ENCODE measurements around the gene PLB1. TPM values are rescaled to one million over a fixed set of nuclear protein-coding genes. Genes with fewer than 3 reads are reported as not detected.

Gene PLB1
- total RNA-seq, 1 experiment from 2014 or later, result 0.40 TPM

DNA sequence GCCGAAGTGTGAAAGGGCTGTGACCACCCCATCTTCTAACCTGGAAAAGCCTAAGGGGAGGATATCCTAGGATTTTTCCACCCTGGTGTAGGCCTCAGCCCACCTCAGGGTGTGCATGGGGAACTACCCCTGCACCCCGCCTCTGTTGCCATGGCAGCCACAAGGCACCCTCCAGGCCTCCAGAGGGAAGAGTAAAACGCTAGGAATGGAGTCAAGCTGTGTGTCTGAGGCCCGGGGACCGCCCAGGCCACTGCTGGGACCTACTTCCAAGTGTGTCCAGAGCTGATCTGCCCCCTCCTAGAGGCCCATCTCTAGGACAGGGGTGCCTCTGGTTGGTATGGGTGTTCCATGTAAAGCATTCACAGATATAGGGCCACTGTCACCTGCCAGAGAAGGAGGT lies 86.7 kb downstream of the PLB1 start:
- TF ChIP-seq, protein P1, sequence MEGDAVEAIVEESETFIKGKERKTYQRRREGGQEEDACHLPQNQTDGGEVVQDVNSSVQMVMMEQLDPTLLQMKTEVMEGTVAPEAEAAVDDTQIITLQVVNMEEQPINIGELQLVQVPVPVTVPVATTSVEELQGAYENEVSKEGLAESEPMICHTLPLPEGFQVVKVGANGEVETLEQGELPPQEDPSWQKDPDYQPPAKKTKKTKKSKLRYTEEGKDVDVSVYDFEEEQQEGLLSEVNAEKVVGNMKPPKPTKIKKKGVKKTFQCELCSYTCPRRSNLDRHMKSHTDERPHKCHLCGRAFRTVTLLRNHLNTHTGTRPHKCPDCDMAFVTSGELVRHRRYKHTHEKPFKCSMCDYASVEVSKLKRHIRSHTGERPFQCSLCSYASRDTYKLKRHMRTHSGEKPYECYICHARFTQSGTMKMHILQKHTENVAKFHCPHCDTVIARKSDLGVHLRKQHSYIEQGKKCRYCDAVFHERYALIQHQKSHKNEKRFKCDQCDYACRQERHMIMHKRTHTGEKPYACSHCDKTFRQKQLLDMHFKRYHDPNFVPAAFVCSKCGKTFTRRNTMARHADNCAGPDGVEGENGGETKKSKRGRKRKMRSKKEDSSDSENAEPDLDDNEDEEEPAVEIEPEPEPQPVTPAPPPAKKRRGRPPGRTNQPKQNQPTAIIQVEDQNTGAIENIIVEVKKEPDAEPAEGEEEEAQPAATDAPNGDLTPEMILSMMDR (conservative IDR thresholded peaks at IDR 0.05; ENCODE audit: low read depth, low read length), result no peak
- no peak for TF ChIP-seq EZH2phosphoT487 (IDR thresholded peaks at IDR 0.05; ENCODE audit: borderline replicate concordance, low read length)
- TF ChIP-seq EZH2 (IDR thresholded peaks at IDR 0.05; ENCODE audit: low read length, unreplicated experiment), result no peak
- H4K20me1 ChIP-seq (ENCODE audit: low read length), result no peaks in the 10 kb centered on the region
- no peaks in the 10 kb centered on the region for H3K9me3 ChIP-seq (ENCODE audit: low read length)
- no peak overlapping the region for H2AFZ ChIP-seq (ENCODE audit: low read length)
- H3K27ac ChIP-seq (ENCODE audit: low read length), result peak overlapping the region; percentile 96
- no TSS peak for BruUV-seq (replicated peaks)
- H3K4me1 ChIP-seq (ENCODE audit: insufficient read depth, low read length), result peaks cover 38% of the 10 kb centered on the region
- H3K4me3 ChIP-seq (ENCODE audit: low read length), result no peak overlapping the region
- peaks cover 5% of the 10 kb centered on the region for H3F3A ChIP-seq (ENCODE audit: low read length, unreplicated experiment)
- peak overlapping the region; percentile 80; the same call in 1 of the 2 replicates for H3K4me2 ChIP-seq (ENCODE audit: low read length)
- intact Hi-C loops (cut with micrococcal nuclease), result no loop called here
- CTCF ChIA-PET, result no interaction called here
- no peak for ATAC-seq
- no peaks in the 10 kb centered on the region for H3K36me3 ChIP-seq (ENCODE audit: low read depth, low read length)
- H3K79me2 ChIP-seq (ENCODE audit: low read length), result no peaks in the 10 kb centered on the region
- H3K9ac ChIP-seq (ENCODE audit: low read length), result peak overlapping the region; percentile 88; the same call in 1 of the 2 replicates
- H3K9me2 ChIP-seq (replicated peaks; ENCODE audit: low read length), result no peaks in the 10 kb centered on the region
- DNase-seq, result no peak
- H3K27me3 ChIP-seq (ENCODE audit: low read length), result no peaks in the 10 kb centered on the region
- POLR2A ChIA-PET (ENCODE audit: unreplicated experiment), result no interaction called here

DNA sequence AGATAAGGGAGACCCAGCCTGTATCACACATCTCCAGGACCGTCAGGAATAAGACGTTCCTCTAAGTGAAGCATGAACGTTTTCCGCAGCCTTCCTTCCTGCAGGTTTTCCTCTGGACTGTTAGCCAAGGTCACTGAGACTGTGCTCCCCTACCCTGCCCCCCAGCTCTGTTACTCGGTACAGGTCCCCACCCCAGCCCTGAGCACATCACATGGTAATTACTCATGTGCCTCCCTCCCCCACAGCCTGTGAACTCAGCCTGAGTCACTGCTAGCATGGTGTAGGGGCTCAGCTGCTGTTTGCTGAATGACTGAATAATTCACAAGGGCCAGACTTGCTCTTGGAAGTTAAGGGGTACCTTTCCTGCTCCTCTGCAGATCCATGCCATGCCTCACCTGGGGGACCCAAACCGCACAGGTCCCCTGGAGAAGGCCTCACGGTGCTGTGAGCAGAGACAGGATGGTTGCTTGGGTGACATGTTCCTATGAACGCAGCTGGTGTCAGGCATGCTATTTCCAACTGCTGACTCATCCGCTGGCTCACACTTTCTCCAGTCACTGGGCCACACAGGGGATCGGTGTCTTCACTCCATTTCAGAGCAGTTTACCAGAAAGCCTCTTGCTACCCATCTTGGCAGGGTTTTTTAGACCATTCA lies 88.2 kb downstream of the PLB1 start:
- BruUV-seq (replicated peaks), result no TSS peak
- no peaks in the 10 kb centered on the region for H3K79me2 ChIP-seq (ENCODE audit: low read length)
- H4K20me1 ChIP-seq (ENCODE audit: low read length), result no peaks in the 10 kb centered on the region
- CTCF ChIA-PET, result interaction anchor here (1.3 to 1.4 kb wide), 2 partner anchors 10 to 17 kb away, joined by 8 to 9 read pairs; no protein-coding TSS in a partner anchor
- intact Hi-C loops (cut with micrococcal nuclease), result loop anchor here (1.0 kb wide), 2 partner anchors 10 to 16 kb away; no protein-coding TSS in a partner anchor
- H3F3A ChIP-seq (ENCODE audit: low read length, unreplicated experiment), result peaks cover 5% of the 10 kb centered on the region
- H3K9me2 ChIP-seq (replicated peaks; ENCODE audit: low read length), result no peaks in the 10 kb centered on the region
- ATAC-seq (peak; percentile 94), DNase-seq (peak; percentile 97)
- TF ChIP-seq, protein P1 (conservative IDR thresholded peaks at IDR 0.05; ENCODE audit: low read depth, low read length), result no peak
- no peak for TF ChIP-seq EZH2phosphoT487 (IDR thresholded peaks at IDR 0.05; ENCODE audit: borderline replicate concordance, low read length)
- peak overlapping the region; percentile 63 for H2AFZ ChIP-seq (ENCODE audit: low read length)
- no peaks in the 10 kb centered on the region for H3K36me3 ChIP-seq (ENCODE audit: low read depth, low read length)
- no peaks in the 10 kb centered on the region for H3K27me3 ChIP-seq (ENCODE audit: low read length)
- H3K4me1 ChIP-seq (ENCODE audit: insufficient read depth, low read length), result peaks cover 38% of the 10 kb centered on the region
- H3K27ac ChIP-seq (ENCODE audit: low read length), result peak overlapping the region; percentile 96
- peak overlapping the region; percentile 88 for H3K9ac ChIP-seq (ENCODE audit: low read length)
- H3K9me3 ChIP-seq (ENCODE audit: low read length), result no peaks in the 10 kb centered on the region
- POLR2A ChIA-PET (ENCODE audit: unreplicated experiment), result interaction anchor here (0.6 to 1.3 kb wide), 5 partner anchors 10 to 168 kb away, joined by 3 to 7 read pairs (median 3); partner anchors contain the start of gene PPP1CB
- peak overlapping the region; percentile 46 for H3K4me3 ChIP-seq (ENCODE audit: low read length)
- H3K4me2 ChIP-seq (ENCODE audit: low read length), result peak overlapping the region; percentile 80

DNA sequence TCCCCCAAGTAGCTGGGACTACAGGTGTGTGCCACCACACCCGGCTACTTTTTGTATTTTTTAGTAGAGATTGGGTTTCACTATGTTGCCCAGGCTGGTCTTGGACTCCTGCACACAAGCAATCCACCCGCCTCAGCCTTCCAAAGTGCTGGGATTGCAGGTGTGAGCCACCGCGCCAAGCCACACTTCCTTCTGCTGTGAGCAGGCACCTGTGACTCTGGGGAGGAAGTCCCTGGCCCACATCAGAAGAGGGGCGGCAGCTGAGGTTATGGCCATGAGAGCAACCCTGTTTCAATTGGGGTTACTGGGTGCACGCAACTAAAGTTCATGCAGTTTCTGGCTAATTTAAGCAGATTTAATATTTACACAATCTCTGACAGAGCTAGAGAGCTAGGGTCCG lies 91.0 kb downstream of the PLB1 start:
- no peak for ATAC-seq
- Histone ChIP-seq H3K79me2 (ENCODE audit: low read length) (no peaks in the 10 kb centered on the region), H3K9me2 (replicated peaks; ENCODE audit: low read length) (no peaks in the 10 kb centered on the region), H3K9me3 (ENCODE audit: low read length) (no peaks in the 10 kb centered on the region), H3K4me3 (ENCODE audit: low read length) (no peak overlapping the region), H3K27me3 (ENCODE audit: low read length) (no peaks in the 10 kb centered on the region), H2AFZ (ENCODE audit: low read length) (no peak overlapping the region), H4K20me1 (ENCODE audit: low read length) (no peaks in the 10 kb centered on the region), H3K9ac (ENCODE audit: low read length) (no peak overlapping the region), H3K4me1 (ENCODE audit: insufficient read depth, low read length) (peaks cover 38% of the 10 kb centered on the region), H3K4me2 (ENCODE audit: low read length) (no peak overlapping the region), H3K36me3 (ENCODE audit: low read depth, low read length) (no peaks in the 10 kb centered on the region), H3F3A (ENCODE audit: low read length, unreplicated experiment) (peaks cover 5% of the 10 kb centered on the region), H3K27ac (ENCODE audit: low read length) (no peak overlapping the region)
- ChIA-PET POLR2A (ENCODE audit: unreplicated experiment) (no interaction called here), CTCF (no interaction called here)
- no peak for DNase-seq
- TF ChIP-seq EZH2 (IDR thresholded peaks at IDR 0.05; ENCODE audit: low read length, unreplicated experiment) (no peak), EZH2phosphoT487 (IDR thresholded peaks at IDR 0.05; ENCODE audit: borderline replicate concordance, low read length) (no peak)
- TF ChIP-seq, protein P1 (conservative IDR thresholded peaks at IDR 0.05; ENCODE audit: low read depth, low read length), result no peak
- intact Hi-C loops (cut with micrococcal nuclease), result no loop called here
- no TSS peak for BruUV-seq (replicated peaks)
